Osteocyte (in vitro differentiated cells): ENCODE measurements around the gene HMG20A. TPM values are rescaled to one million over a fixed set of nuclear protein-coding genes. Genes with fewer than 3 reads are reported as not detected.

Experiments used
- DNase-seq: peaks from one replicate; pipeline ENCODE4 v3.0.0; 2021; ENCODE audit warnings: mixed read lengths; ENCODE audit not compliant: unreplicated experiment; ENCODE audit errors: extremely low spot score
- H3K27ac Mint-ChIP-seq: one replicate; pipeline ENCODE4 v1.8.0; 2021; ENCODE audit warnings: mild to moderate bottlenecking, mixed read lengths; ENCODE audit not compliant: unreplicated experiment
- H3K27me3 Mint-ChIP-seq: one replicate; pipeline ENCODE4 v1.8.0; 2021; ENCODE audit warnings: mixed read lengths; ENCODE audit not compliant: unreplicated experiment
- H3K36me3 Mint-ChIP-seq: one replicate; pipeline ENCODE4 v1.8.0; 2021; ENCODE audit warnings: mixed read lengths; ENCODE audit not compliant: unreplicated experiment
- H3K4me1 Mint-ChIP-seq: one replicate; pipeline ENCODE4 v1.8.0; 2021; ENCODE audit warnings: mixed read lengths; ENCODE audit not compliant: unreplicated experiment
- H3K4me3 Mint-ChIP-seq: one replicate; pipeline ENCODE4 v1.8.0; 2021; ENCODE audit warnings: mild to moderate bottlenecking, moderate library complexity, mixed read lengths; ENCODE audit not compliant: unreplicated experiment
- H3K9me3 Mint-ChIP-seq: one replicate; pipeline ENCODE4 v1.8.0; 2021; ENCODE audit warnings: mixed read lengths; ENCODE audit not compliant: unreplicated experiment
- total RNA-seq: library from RNA; stranded (reverse); gene quantifications from 2 replicates; pipeline ENCODE4 v1.2.1, GENCODE V29; 2021
- TF ChIP-seq, protein P1 (sequence below): fragments of 200-600 bp; sonication (generic); IDR thresholded peaks from 2 replicates; pipeline ENCODE4 v1.5.0; 2021; ENCODE audit warnings: antibody characterized with exemption, mild to moderate bottlenecking, moderate library complexity

Gene HMG20A
- total RNA-seq, 1 donor from 2014 or later, result 49.5 TPM

DNA sequence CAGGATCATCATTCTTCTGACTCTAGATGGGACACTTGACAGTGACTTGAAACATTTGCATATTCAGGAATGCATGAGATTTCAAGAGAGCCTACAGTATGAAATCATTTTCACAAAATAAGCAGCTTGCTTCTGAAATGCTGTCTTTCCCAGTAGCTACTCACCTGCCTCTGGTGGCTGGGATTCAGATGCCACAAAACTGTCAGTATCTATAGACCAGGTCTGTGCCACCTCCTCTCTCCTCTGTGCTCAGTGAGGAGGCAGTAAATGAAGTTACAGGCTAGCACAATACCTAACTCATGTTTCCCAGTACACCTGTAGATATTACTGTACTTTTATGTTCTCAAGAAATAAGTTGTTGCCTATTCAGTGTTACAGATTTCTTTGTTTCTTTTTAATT lies 64.3 kb downstream of the HMG20A start:
- DNase-seq, result no peak
- peaks cover 39% of the 10 kb centered on the region for H3K4me1 Mint-ChIP-seq
- H3K9me3 Mint-ChIP-seq, result no peaks in the 10 kb centered on the region
- peaks cover 36% of the 10 kb centered on the region for H3K36me3 Mint-ChIP-seq
- no peak overlapping the region for H3K4me3 Mint-ChIP-seq
- TF ChIP-seq, protein P1, sequence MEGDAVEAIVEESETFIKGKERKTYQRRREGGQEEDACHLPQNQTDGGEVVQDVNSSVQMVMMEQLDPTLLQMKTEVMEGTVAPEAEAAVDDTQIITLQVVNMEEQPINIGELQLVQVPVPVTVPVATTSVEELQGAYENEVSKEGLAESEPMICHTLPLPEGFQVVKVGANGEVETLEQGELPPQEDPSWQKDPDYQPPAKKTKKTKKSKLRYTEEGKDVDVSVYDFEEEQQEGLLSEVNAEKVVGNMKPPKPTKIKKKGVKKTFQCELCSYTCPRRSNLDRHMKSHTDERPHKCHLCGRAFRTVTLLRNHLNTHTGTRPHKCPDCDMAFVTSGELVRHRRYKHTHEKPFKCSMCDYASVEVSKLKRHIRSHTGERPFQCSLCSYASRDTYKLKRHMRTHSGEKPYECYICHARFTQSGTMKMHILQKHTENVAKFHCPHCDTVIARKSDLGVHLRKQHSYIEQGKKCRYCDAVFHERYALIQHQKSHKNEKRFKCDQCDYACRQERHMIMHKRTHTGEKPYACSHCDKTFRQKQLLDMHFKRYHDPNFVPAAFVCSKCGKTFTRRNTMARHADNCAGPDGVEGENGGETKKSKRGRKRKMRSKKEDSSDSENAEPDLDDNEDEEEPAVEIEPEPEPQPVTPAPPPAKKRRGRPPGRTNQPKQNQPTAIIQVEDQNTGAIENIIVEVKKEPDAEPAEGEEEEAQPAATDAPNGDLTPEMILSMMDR, result no peak
- H3K27me3 Mint-ChIP-seq, result no peaks in the 10 kb centered on the region
- H3K27ac Mint-ChIP-seq, result peak overlapping the region; percentile 12

DNA sequence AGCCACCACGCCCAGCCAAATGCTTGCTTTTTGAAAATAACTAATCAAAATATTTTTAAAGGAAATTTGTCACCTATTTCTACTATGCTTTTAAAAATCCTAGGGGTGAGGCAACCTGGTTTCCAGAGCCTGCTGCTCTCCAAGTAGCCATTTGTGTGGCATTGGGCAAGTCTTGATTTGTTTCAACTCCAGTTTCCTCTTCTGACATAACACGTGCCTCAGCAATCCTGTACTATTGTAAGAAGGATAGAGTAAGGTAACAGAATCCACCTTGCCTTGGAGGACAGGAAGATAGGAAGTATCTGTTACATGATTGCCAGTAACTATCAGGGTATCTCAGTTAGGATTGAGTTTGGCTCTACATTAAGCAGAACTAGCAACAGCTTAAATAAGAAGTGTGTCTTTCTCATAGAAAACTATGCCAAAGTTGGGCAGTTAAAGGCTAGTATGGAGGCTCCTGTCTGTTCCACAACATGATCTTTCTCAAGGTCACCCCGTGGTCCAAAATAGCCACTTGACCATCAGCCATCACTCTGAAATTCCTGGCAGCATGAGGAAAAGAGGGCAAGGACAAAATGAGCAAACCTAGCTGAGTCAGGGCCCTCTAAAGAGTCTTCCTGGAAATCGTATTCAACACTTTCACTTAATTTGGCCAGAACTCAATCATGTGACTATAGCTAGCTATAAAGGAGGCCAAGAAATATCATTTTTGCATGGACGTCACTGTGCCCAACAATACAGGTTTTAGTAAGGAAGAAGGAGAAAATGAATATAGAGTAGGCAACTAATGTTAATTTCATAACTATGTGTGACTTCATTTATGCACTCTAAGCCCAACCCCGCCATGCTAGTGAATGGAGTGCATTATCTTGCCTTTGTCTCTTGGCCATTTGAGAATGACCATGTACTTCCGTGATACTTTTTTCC lies 66.1 kb downstream of the HMG20A start:
- no peaks in the 10 kb centered on the region for H3K9me3 Mint-ChIP-seq
- H3K36me3 Mint-ChIP-seq, result peaks cover 34% of the 10 kb centered on the region
- H3K4me3 Mint-ChIP-seq, result no peak overlapping the region
- H3K4me1 Mint-ChIP-seq, result peaks cover 39% of the 10 kb centered on the region
- no peak overlapping the region for H3K27ac Mint-ChIP-seq
- TF ChIP-seq, protein P1, result no peak
- no peaks in the 10 kb centered on the region for H3K27me3 Mint-ChIP-seq
- DNase-seq, result no peak

DNA sequence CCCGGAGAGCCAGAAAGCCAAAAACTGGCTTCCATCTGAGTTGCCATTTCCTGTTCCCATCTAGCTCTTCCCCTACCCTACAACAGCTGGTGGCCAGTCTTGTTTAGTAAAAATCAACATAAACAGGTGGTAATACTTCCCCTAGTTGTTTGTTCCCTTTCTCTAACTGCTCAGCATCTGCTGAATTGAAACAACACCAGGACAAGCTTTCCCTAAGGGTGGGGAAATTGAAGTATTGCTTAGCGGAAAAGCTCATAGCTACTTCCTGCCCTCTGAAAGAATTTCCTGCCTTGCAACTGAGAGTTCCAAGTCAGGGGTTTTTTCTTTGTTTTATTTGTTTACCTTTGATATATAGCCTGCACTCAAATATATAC lies 66.8 kb downstream of the HMG20A start:
- DNase-seq, result no peak
- Mint-ChIP-seq H3K9me3 (no peaks in the 10 kb centered on the region), H3K36me3 (peaks cover 34% of the 10 kb centered on the region), H3K4me1 (peaks cover 33% of the 10 kb centered on the region), H3K4me3 (no peak overlapping the region), H3K27me3 (no peaks in the 10 kb centered on the region), H3K27ac (no peak overlapping the region)
- TF ChIP-seq, protein P1, result no peak

DNA sequence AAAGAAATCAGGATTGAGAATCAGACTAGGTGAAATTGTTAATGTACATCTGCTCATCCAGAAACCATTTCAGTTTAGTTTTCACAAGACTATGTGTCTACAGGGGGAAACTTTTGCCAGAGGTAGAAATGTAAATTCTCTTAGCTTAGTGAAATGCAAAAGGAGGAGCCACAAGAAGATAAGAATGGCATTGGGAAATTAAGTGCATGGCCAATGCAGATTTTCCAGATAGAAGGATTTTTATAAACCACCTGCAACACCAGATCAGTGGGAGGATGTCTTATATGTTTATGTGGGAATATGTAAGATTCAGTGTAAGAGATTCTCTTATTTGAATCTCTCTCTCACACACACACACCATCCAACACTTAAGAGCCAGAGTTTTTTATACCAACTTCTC lies 67.2 kb downstream of the HMG20A start:
- H3K9me3 Mint-ChIP-seq, result no peaks in the 10 kb centered on the region
- H3K4me3 Mint-ChIP-seq, result no peak overlapping the region
- TF ChIP-seq, protein P1, result no peak
- H3K4me1 Mint-ChIP-seq, result peaks cover 33% of the 10 kb centered on the region
- no peaks in the 10 kb centered on the region for H3K27me3 Mint-ChIP-seq
- DNase-seq, result no peak
- peaks cover 32% of the 10 kb centered on the region for H3K36me3 Mint-ChIP-seq
- no peak overlapping the region for H3K27ac Mint-ChIP-seq

DNA sequence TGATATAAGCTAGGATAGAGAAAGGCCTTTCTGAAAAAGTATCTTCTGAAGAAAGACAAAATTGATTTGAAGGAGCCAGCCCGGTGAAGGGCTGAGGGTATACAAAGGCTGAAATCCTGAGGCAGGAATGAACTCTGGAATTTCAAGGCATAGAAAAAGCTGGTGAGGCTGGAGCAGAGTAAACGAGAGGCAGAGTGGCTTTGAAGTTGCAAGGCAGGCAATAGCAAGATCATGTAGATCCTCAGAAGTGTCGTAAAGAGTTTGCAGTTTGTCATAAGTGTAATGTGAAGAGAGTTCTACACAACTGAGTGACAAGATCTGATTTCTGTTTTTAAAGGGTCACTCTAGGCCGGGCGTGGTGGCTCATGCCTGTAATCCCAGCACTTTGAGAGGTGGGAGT lies 69.0 kb downstream of the HMG20A start:
- peaks cover 29% of the 10 kb centered on the region for H3K36me3 Mint-ChIP-seq
- no peaks in the 10 kb centered on the region for H3K27me3 Mint-ChIP-seq
- H3K4me1 Mint-ChIP-seq, result peaks cover 33% of the 10 kb centered on the region
- H3K4me3 Mint-ChIP-seq, result no peak overlapping the region
- TF ChIP-seq, protein P1, result no peak
- no peaks in the 10 kb centered on the region for H3K9me3 Mint-ChIP-seq
- H3K27ac Mint-ChIP-seq, result no peak overlapping the region
- no peak for DNase-seq
